MM.1S (cell line): ENCODE data around the gene SLC33A1.
"Not testable (repeated sequence)": the region's sequence is repeated elsewhere in the genome, so short reads cannot be mapped to it uniquely, and the experiment has no call there.

Experiments
- DNase-seq: peaks from one replicate; pipeline ENCODE4 v3.0.0-alpha.2; 2015
- H2AFZ ChIP-seq: fragments of 300-600 bp; sonication (generic); 2 replicates; pipeline ENCODE4 v1.6.0; 2016; ENCODE audit warnings: antibody characterized with exemption, low read length
- H3F3A ChIP-seq: fragments of 300-600 bp; sonication (generic); 2 replicates; pipeline ENCODE4 v1.6.1; 2016; ENCODE audit warnings: mild to moderate bottlenecking, antibody characterized with exemption, low read length, moderate library complexity, mixed read lengths; ENCODE audit not compliant: insufficient read depth
- H3K27ac ChIP-seq: fragments of 300-600 bp; sonication (generic); 2 replicates; pipeline ENCODE4 v1.5.1; 2016; ENCODE audit warnings: mild to moderate bottlenecking, low read length
- H3K27me3 ChIP-seq: fragments of 300-600 bp; sonication (generic); replicated peaks from 2 replicates; pipeline ENCODE4 v1.6.0; 2016; ENCODE audit warnings: low read length; ENCODE audit not compliant: insufficient read depth
- H3K36me3 ChIP-seq: fragments of 300-600 bp; sonication (generic); replicated peaks from 2 replicates; pipeline ENCODE4 v1.6.1; 2016; ENCODE audit warnings: mild to moderate bottlenecking, low read length, mixed read lengths; ENCODE audit not compliant: insufficient read depth
- H3K4me1 ChIP-seq: fragments of 300-600 bp; sonication (generic); 2 replicates; pipeline ENCODE4 v1.6.1; 2016; ENCODE audit warnings: low read length, mixed read lengths
- H3K4me2 ChIP-seq: fragments of 300-600 bp; sonication (generic); 2 replicates; pipeline ENCODE4 v1.6.0; 2016; ENCODE audit warnings: low read depth, low read length
- H3K4me3 ChIP-seq: fragments of 300-600 bp; sonication (generic); 2 replicates; pipeline ENCODE4 v1.5.1; 2016; ENCODE audit warnings: low read length, mixed read lengths
- H3K79me2 ChIP-seq: fragments of 300-600 bp; sonication (generic); 2 replicates; pipeline ENCODE4 v1.6.1; 2016; ENCODE audit warnings: mixed run types, low read length, mixed read lengths
- H3K9ac ChIP-seq: fragments of 300-600 bp; sonication (generic); 2 replicates; pipeline ENCODE4 v1.6.1; 2016; ENCODE audit warnings: low read length, mixed read lengths
- H3K9me2 ChIP-seq: fragments of 300-600 bp; sonication (generic); replicated peaks from 2 replicates; pipeline ENCODE4 v1.6.1; 2016; ENCODE audit warnings: mild to moderate bottlenecking, low read length, mixed read lengths; ENCODE audit not compliant: insufficient read depth
- H3K9me3 ChIP-seq: fragments of 300-600 bp; sonication (generic); replicated peaks from 2 replicates; pipeline ENCODE4 v1.6.1; 2016; ENCODE audit warnings: mild to moderate bottlenecking, low read length, mixed read lengths; ENCODE audit not compliant: insufficient read depth
- H4K20me1 ChIP-seq: fragments of 300-600 bp; sonication (generic); 2 replicates; pipeline ENCODE4 v1.6.1; 2016; ENCODE audit warnings: mild to moderate bottlenecking, low read length, moderate library complexity, mixed read lengths; ENCODE audit not compliant: insufficient read depth
- EZH2 ChIP-seq: fragments of 300-600 bp; sonication (generic); optimal IDR thresholded peaks from 2 replicates; pipeline ENCODE3; 2017; ENCODE audit warnings: low read depth, mild to moderate bottlenecking, antibody characterized with exemption, low read length, mixed read lengths
- EZH2phosphoT487 ChIP-seq: fragments of 300-600 bp; sonication (generic); IDR thresholded peaks from 2 replicates; pipeline ENCODE4 v1.6.1; 2018; ENCODE audit warnings: antibody characterized with exemption, low read length
- TF ChIP-seq, protein P1 (sequence below): fragments of 300-600 bp; sonication (generic); IDR thresholded peaks from 2 replicates; pipeline ENCODE4 v1.5.1; 2016; ENCODE audit warnings: antibody characterized with exemption, low read length, mixed read lengths

The SLC33A1 gene

DNA sequence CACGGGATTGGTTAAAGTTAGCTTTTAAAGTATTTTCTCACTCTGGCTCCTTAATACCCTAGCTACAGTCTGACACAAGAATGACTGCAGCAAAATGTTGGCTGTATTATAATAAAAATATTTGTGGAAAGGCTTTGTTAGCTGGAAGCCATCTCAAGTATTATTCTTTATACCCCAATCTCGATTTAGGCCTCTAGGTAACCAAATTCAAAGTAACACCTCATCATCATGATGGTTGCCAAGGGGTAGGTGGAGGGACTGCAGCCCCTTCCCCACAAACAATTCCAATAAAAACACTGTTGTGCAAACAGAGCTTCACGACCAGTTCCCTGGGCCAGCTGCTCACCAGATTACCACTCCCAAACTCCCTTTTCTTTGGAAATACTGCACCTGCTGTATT is 15.5 kb upstream of the SLC33A1 start:
- Histone ChIP-seq H3K27me3 (no peaks in the 10 kb centered on the region), H3K36me3 (no peaks in the 10 kb centered on the region), H2AFZ (peak overlapping the region; percentile 94), H3K27ac (peak overlapping the region; percentile 68), H3K4me2 (peak overlapping the region; percentile 97), H3K9me2 (no peaks in the 10 kb centered on the region), H3K9ac (peak overlapping the region; percentile 74), H3K4me3 (peak overlapping the region; percentile 63), H3K9me3 (no peaks in the 10 kb centered on the region), H3F3A (peaks cover 18% of the 10 kb centered on the region), H3K79me2 (peaks cover 42% of the 10 kb centered on the region), H3K4me1 (peaks cover 17% of the 10 kb centered on the region), H4K20me1 (peaks cover 21% of the 10 kb centered on the region)
- DNase-seq: no peak
- TF ChIP-seq EZH2phosphoT487: no peak
- TF ChIP-seq, protein P1, sequence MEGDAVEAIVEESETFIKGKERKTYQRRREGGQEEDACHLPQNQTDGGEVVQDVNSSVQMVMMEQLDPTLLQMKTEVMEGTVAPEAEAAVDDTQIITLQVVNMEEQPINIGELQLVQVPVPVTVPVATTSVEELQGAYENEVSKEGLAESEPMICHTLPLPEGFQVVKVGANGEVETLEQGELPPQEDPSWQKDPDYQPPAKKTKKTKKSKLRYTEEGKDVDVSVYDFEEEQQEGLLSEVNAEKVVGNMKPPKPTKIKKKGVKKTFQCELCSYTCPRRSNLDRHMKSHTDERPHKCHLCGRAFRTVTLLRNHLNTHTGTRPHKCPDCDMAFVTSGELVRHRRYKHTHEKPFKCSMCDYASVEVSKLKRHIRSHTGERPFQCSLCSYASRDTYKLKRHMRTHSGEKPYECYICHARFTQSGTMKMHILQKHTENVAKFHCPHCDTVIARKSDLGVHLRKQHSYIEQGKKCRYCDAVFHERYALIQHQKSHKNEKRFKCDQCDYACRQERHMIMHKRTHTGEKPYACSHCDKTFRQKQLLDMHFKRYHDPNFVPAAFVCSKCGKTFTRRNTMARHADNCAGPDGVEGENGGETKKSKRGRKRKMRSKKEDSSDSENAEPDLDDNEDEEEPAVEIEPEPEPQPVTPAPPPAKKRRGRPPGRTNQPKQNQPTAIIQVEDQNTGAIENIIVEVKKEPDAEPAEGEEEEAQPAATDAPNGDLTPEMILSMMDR: no peak
- no peak for TF ChIP-seq EZH2

DNA sequence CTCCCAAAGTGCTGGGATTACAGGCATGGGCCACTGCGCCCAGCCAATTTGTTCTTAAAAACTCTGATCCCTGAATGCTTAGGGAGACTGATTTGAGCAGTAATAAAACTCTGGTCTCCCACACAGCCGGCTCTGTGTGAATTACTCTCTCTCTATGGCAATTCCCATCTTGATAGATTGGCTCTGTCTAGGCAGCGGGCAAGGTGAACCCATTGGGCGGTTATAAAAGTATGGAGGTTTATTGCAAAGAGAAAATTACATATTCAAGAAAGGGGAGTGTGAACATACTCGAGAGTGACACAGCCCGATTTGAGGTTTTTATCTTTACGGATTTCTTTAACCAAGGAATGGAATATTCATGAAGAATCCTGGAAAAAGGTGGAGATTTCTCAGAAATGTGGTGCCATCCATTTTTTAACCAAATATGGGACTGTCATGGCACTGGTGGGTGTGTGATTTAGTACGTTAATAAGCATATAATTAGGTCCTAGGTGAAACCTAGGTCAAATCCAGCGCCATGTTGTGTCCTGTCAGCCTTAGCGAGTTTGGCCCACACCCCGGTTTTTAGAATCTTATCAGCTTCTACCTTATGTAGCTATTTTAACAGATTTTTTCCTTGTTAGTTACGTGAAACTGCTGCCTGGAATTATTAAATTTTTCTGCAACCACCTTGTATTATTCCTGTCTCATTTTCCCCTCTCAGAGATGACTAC is 9.0 kb upstream of the SLC33A1 start:
- no peak overlapping the region for H3K4me2 ChIP-seq
- no peaks in the 10 kb centered on the region for H3K79me2 ChIP-seq
- peaks cover 7% of the 10 kb centered on the region for H3K4me1 ChIP-seq
- no peak for TF ChIP-seq EZH2phosphoT487
- TF ChIP-seq EZH2: no peak
- TF ChIP-seq, protein P1: no peak
- no peak overlapping the region for H2AFZ ChIP-seq
- H3K27ac ChIP-seq: no peak overlapping the region
- H3K9ac ChIP-seq: no peak overlapping the region
- no peaks in the 10 kb centered on the region for H3K9me2 ChIP-seq
- H3K27me3 ChIP-seq: no peaks in the 10 kb centered on the region
- no peak for DNase-seq
- H3F3A ChIP-seq: peaks cover 5% of the 10 kb centered on the region; the same call in 1 of the 2 replicates
- H3K36me3 ChIP-seq: no peaks in the 10 kb centered on the region
- H3K4me3 ChIP-seq: no peak overlapping the region
- H4K20me1 ChIP-seq: no peaks in the 10 kb centered on the region
- no peaks in the 10 kb centered on the region for H3K9me3 ChIP-seq

- H3F3A ChIP-seq, DNase-seq: not testable (repeated sequence)
Observed at GRCh38 chr3:155862290-155862982, 8.2 kb upstream of the SLC33A1 start.

More at GRCh38 chr3:155862290-155862982, 8.2 kb upstream of the SLC33A1 start:
- not testable (repeated sequence) for H3K36me3 ChIP-seq, H3K79me2 ChIP-seq, H4K20me1 ChIP-seq, H3K27ac ChIP-seq, H2AFZ ChIP-seq, H3K27me3 ChIP-seq, H3K4me2 ChIP-seq, H3K9me3 ChIP-seq, H3K4me3 ChIP-seq, H3K9ac ChIP-seq, H3K9me2 ChIP-seq
- H3K4me1 ChIP-seq: peaks cover 14% of the 10 kb centered on the region
